GM13977 (cell line): ENCODE measurements around the gene PRKCZ.

Source experiments
- DNase-seq: peaks from one replicate; pipeline ENCODE4 v3.0.0; 2012; ENCODE audit warnings: low spot score
- CTCF ChIP-seq: IDR thresholded peaks from 2 replicates; pipeline ENCODE4 v1.5.1; 2012; ENCODE audit warnings: mild to moderate bottlenecking, control low read depth; ENCODE audit not compliant: insufficient read depth; ENCODE audit errors: extremely low read depth, missing control alignments
- in situ Hi-C: fragments of 300-500 bp; cut with MboI; formaldehyde crosslinking; loops from one replicate; pipeline ENCODE4 v1.12.0; 2022; ENCODE audit warnings: low sequenced_read_pairs, low pct_unique_long_range_greater_than_20kb, mixed read lengths, inconsistent platforms; ENCODE audit not compliant: unreplicated experiment

PRKCZ gene

GRCh38 chr1:2053784-2054376 is 3.7 kb downstream of the PRKCZ start:
- in situ Hi-C loops, result no loop called here
- no peak for DNase-seq
- no peak for TF ChIP-seq CTCF

- in situ Hi-C loops, result no loop called here
- TF ChIP-seq CTCF, result no peak
- DNase-seq, result no peak
Observed at GRCh38 chr1:2054560-2054959, 4.3 kb downstream of the PRKCZ start.

DNA sequence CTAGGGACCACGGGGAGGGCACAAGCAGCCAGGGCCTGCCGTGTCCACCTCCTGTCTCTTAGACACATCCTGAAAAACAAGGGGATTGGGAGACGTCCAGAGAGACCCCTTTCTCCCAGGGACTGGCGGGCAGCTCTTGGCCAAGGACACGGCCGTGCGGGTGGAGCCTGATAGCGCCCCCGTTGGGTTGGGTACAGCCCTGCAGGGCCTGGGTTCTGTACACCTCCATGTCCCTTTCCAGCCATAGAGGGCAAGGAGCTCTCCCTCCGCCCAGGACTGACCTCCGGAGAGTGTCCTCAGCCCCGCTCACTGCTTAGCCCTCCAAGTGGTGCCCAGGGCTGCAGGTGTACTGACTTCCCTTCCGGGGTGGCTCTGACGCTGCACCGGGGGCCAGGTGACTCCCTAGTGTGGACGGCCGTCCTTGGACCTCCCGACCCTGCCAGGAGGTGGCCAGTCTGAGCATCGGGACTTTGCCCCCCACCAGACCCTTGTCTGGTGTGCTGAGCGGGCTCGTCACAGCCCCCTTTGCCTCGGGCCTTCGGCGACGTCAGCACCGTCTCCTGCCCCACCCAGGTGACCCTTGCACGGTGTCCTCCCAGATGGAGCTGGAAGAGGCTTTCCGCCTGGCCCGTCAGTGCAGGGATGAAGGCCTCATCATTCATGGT is 5.8 kb downstream of the PRKCZ start:
- TF ChIP-seq CTCF, result no peak
- no peak for DNase-seq
- in situ Hi-C loops, result no loop called here

- no peak for DNase-seq
- in situ Hi-C loops, result no loop called here
- no peak for TF ChIP-seq CTCF
Observed at GRCh38 chr1:2056955-2057590, 6.9 kb downstream of the PRKCZ start.

DNA sequence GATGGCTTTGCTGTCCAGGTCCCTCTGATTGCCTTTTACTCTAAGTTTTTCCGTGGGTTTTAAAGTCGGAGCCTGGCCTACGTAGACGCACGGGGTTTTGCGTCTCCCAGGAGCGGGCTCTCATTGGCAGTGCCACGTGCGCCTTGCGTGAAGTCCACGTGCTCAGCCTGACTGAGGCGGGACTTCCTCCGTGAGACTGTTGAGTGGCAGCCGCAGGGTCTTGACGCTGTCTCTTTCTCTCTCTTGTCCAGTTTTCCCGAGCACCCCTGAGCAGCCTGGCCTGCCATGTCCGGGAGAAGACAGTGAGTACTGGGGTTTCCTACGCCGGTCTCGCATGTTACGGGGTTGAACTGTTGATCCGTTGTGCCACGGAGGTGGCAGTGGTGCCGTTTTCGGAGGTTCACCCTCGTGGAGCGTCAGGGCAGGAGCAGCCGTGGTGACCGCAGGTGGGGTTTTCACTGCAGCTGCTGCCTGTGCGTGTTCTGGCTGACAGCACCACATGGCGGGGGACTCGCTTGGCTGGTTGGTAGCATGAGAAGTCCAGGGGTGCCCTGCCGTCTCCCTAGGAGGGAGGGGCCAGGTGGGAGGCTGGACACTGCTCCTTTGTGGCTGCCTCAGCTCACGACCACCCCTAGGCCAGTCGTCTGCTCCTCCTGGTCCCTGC is 9.2 kb downstream of the PRKCZ start:
- no peak for TF ChIP-seq CTCF
- no peak for DNase-seq
- in situ Hi-C loops, result no loop called here

GRCh38 chr1:2060072-2060471 is 9.9 kb downstream of the PRKCZ start:
- in situ Hi-C loops, result no loop called here
- no peak for TF ChIP-seq CTCF
- no peak for DNase-seq
